Ascending aorta (tissue), 2 donors: Measurements from ENCODE around the gene WDFY2. TPM values are rescaled to one million over a fixed set of nuclear protein-coding genes. Genes with fewer than 3 reads are reported as not detected.

Source experiments
- DNase-seq, 2 donors: peaks; one replicate each; pipeline ENCODE4 v3.0.0-alpha.2; 2019; ENCODE audit warnings: low spot score in 2 of 2
- H3K27ac ChIP-seq, 2 donors: fragments of 200-600 bp; sonication (generic); one replicate each; pipeline ENCODE4 v1.5.1; 2016 to 2017; ENCODE audit warnings: mild to moderate bottlenecking in 1 of 2
- H3K27me3 ChIP-seq: fragments of 200-600 bp; sonication (generic); one replicate; pipeline ENCODE4 v1.5.1; 2017
- H3K36me3 ChIP-seq, 2 donors: fragments of 200-600 bp; sonication (generic); one replicate each; pipeline ENCODE4 v1.5.1; 2016
- H3K4me1 ChIP-seq, 2 donors: fragments of 200-600 bp; sonication (generic); one replicate each; pipeline ENCODE4 v1.5.1; 2016 to 2017; ENCODE audit warnings: mild to moderate bottlenecking in 1 of 2
- H3K4me3 ChIP-seq, 2 donors: fragments of 200-600 bp; sonication (generic); one replicate each; pipeline ENCODE4 v1.5.1; 2016 to 2017; ENCODE audit warnings: mild to moderate bottlenecking in 1 of 2
- H3K9me3 ChIP-seq, 2 donors: fragments of 200-600 bp; sonication (generic); one replicate each; pipeline ENCODE4 v1.5.1; 2016
- intact Hi-C: fragments of 100-400 bp; cut with DNase I; formaldehyde crosslinking; loops from one replicate; pipeline ENCODE4 v1.15.1; 2023
- total RNA-seq: library from RNA; depleted of rRNA; stranded (reverse); fragments of >200 nt; gene quantifications from one replicate; pipeline ENCODE4 v1.1.0, GENCODE V29; 2016
- TF ChIP-seq, protein P1 (sequence below), 3 experiments: fragments of 200-600 bp in 2 of 3; fragments of 450-650 bp in 1 of 3; sonication (generic) in 2 of 3; IDR thresholded peaks; one replicate each; pipeline ENCODE4 v1.5.1; 2016 to 2019; ENCODE audit warnings: antibody characterized with exemption in 3 of 3, mild to moderate bottlenecking in 1 of 3, moderate library complexity in 1 of 3

WDFY2 gene
- total RNA-seq, 1 donor from 2014 or later, result 6.1 TPM

DNA sequence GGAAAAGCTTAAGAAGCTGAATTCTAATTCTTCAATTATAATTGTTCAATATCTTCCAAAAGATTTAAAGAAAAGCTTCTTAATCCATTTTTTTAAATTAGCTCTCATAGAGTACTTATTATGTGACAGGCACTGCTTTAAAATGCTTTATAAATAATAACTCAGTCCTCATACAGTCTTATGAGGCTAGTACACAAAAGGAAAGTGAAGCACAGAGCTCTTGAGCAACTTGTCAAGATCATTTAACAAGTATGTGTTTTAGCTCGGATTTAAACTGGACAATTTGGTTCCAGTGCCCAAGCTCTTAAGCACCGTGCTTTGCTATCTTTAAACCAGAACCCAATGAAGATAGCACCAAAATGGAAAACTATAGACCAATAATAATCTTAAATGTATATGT lies 113.6 kb downstream of the WDFY2 start:
- intact Hi-C loops, result loop anchor here (10.0 kb wide), 1 partner anchor 113 kb away; the partner anchor contains the start of gene WDFY2
- H3K4me1 ChIP-seq, result peaks cover 2 to 11% of the 10 kb centered on the region in 2 donors
- DNase-seq, result no peak
- H3K4me3 ChIP-seq, result no peak overlapping the region
- peaks cover 0 to 6% of the 10 kb centered on the region in 2 donors for H3K9me3 ChIP-seq
- no peaks in the 10 kb centered on the region for H3K27me3 ChIP-seq
- peak overlapping the region; percentile 65 to 79 for H3K27ac ChIP-seq
- TF ChIP-seq, protein P1, sequence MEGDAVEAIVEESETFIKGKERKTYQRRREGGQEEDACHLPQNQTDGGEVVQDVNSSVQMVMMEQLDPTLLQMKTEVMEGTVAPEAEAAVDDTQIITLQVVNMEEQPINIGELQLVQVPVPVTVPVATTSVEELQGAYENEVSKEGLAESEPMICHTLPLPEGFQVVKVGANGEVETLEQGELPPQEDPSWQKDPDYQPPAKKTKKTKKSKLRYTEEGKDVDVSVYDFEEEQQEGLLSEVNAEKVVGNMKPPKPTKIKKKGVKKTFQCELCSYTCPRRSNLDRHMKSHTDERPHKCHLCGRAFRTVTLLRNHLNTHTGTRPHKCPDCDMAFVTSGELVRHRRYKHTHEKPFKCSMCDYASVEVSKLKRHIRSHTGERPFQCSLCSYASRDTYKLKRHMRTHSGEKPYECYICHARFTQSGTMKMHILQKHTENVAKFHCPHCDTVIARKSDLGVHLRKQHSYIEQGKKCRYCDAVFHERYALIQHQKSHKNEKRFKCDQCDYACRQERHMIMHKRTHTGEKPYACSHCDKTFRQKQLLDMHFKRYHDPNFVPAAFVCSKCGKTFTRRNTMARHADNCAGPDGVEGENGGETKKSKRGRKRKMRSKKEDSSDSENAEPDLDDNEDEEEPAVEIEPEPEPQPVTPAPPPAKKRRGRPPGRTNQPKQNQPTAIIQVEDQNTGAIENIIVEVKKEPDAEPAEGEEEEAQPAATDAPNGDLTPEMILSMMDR (IDR thresholded peaks at IDR 0.05), result no peak
- H3K36me3 ChIP-seq, result no peaks in the 10 kb centered on the region

GRCh38 chr13:51698352-51698751 lies 114.1 kb downstream of the WDFY2 start:
- Histone ChIP-seq H3K27me3 (no peaks in the 10 kb centered on the region), H3K36me3 (no peaks in the 10 kb centered on the region), H3K4me1 (peaks cover 2 to 11% of the 10 kb centered on the region in 2 donors), H3K9me3 (peaks cover 0 to 6% of the 10 kb centered on the region in 2 donors), H3K4me3 (no peak overlapping the region), H3K27ac (peak overlapping the region; percentile 65 to 79)
- no peak for DNase-seq
- TF ChIP-seq, protein P1 (IDR thresholded peaks at IDR 0.05), result no peak
- intact Hi-C loops, result loop anchor here (10.0 kb wide), 1 partner anchor 114 kb away; the partner anchor contains the start of gene WDFY2

DNA sequence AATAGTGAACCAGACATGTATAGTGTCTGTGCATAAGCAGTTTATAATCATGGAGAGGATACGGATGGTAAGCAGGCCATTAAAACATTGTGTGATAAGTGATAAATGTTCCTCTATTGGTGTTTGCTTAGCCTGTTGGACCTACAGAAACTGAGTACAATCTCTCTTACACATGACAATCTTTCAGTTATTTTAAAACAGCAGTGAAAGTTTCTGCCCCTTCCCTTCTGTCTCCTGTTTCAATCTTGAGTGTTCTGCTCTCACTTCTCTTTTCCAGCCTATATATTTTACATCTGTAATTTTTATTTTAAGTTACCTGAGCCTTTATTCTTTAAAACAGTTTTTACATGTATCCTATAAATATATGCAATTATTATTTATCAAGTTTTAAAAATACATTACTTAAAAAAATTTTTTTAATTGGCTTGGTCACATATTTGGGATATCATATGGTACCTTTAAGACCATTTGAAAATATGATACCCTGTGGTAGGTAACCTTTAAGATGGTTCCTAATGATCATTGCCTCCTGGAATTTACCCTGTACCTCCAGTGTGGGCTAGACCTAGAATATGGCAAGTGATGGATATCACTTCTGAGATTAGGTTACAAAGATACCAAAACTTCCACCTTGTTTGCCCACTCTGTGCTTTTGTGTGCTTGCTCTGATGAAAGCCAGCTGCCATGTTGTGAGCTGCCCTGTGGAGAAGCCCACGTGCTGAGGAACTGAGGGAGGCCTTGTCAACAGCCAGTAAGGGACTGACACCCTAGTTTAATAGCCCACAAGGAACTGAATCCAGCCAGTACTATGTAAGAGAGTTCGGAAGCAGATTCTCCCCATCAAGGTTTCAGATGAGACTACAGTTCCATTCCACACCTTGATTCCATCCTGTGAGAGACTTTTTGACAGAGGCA lies 120.4 kb downstream of the WDFY2 start:
- Histone ChIP-seq H3K36me3 (no peaks in the 10 kb centered on the region), H3K27me3 (no peaks in the 10 kb centered on the region), H3K27ac (no peak overlapping the region), H3K4me1 (no peaks in the 10 kb centered on the region), H3K4me3 (no peak overlapping the region), H3K9me3 (no peaks in the 10 kb centered on the region)
- intact Hi-C loops, result no loop called here
- no peak for DNase-seq
- TF ChIP-seq, protein P1 (IDR thresholded peaks at IDR 0.05), result no peak

DNA sequence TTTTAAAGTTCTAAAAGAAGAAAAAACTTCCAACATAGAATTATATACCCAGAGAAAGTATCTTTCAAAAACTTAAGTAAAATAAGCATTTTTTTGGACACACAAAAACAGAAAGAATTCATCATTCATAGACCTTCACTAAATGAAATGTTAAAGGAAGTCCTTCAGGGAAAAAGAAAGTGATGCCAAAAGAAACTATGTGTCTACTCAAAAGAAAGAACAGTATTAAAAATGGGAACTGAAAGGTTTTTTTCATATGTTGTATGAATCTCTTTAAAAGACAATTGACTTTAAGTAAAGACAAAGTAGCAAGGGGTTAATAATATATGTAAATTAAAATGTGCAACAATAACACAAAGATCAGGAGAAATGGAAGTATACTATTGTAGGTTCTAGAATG lies 123.2 kb downstream of the WDFY2 start:
- TF ChIP-seq, protein P1 (IDR thresholded peaks at IDR 0.05), result no peak
- Histone ChIP-seq H3K27ac (no peak overlapping the region), H3K4me1 (no peaks in the 10 kb centered on the region), H3K27me3 (no peaks in the 10 kb centered on the region), H3K9me3 (no peaks in the 10 kb centered on the region), H3K36me3 (no peaks in the 10 kb centered on the region), H3K4me3 (no peak overlapping the region)
- no peak for DNase-seq
- intact Hi-C loops, result no loop called here

- Histone ChIP-seq H3K27ac (no peak overlapping the region), H3K4me1 (no peaks in the 10 kb centered on the region), H3K9me3 (no peaks in the 10 kb centered on the region), H3K4me3 (no peak overlapping the region), H3K27me3 (no peaks in the 10 kb centered on the region), H3K36me3 (no peaks in the 10 kb centered on the region)
- TF ChIP-seq, protein P1 (IDR thresholded peaks at IDR 0.05), result no peak
- no peak for DNase-seq
- intact Hi-C loops, result no loop called here
Observed at GRCh38 chr13:51713807-51714206, 129.5 kb downstream of the WDFY2 start.
